ENCODE measurements around the gene KRT32.

KRT32 gene

GRCh38 chr17:41494524-41494923, 27.3 kb upstream of the KRT32 start:
- no peak for TF ChIP-seq GLIS3 (CRISPR knock-in tag; IDR thresholded peaks at IDR 0.05)
- no peak for TF ChIP-seq ZNF565 (CRISPR knock-in tag; conservative IDR thresholded peaks at IDR 0.05; ENCODE audit: low read depth)
- no peak for TF ChIP-seq CSDC2 (CRISPR knock-in tag; IDR thresholded peaks at IDR 0.05)
- TF ChIP-seq OSR1 (CRISPR knock-in tag; IDR thresholded peaks at IDR 0.05), result no peak
- TF ChIP-seq ESRRG (CRISPR knock-in tag; IDR thresholded peaks at IDR 0.05), result no peak
- TF ChIP-seq ISL1 (CRISPR knock-in tag; IDR thresholded peaks at IDR 0.05), result no peak
- no peak for TF ChIP-seq TCF4 (CRISPR knock-in tag; IDR thresholded peaks at IDR 0.05; ENCODE audit: borderline replicate concordance)
- no peak for ATAC-seq

GRCh38 chr17:41492771-41493170, 25.6 kb upstream of the KRT32 start:
- no peak for ATAC-seq
- TF ChIP-seq TSHZ2 (CRISPR knock-in tag; IDR thresholded peaks at IDR 0.05), result no peak
- TF ChIP-seq ZFP3 (CRISPR knock-in tag; IDR thresholded peaks at IDR 0.05), result no peak
- TF ChIP-seq BACH2 (CRISPR knock-in tag; IDR thresholded peaks at IDR 0.05; ENCODE audit: borderline replicate concordance), result no peak
- TF ChIP-seq ZNF565 (CRISPR knock-in tag; conservative IDR thresholded peaks at IDR 0.05; ENCODE audit: low read depth), result no peak
- TF ChIP-seq ARNTL (CRISPR knock-in tag; IDR thresholded peaks at IDR 0.05; ENCODE audit: borderline replicate concordance, low read depth), result no peak
- no peak for TF ChIP-seq TOX (CRISPR knock-in tag; IDR thresholded peaks at IDR 0.05; ENCODE audit: borderline replicate concordance)
- TF ChIP-seq SNAI2 (CRISPR knock-in tag; IDR thresholded peaks at IDR 0.05), result no peak
- TF ChIP-seq ESRRG (CRISPR knock-in tag; IDR thresholded peaks at IDR 0.05), result no peak
- TF ChIP-seq ISL1 (CRISPR knock-in tag; IDR thresholded peaks at IDR 0.05), result no peak
- TF ChIP-seq ZFP30 (CRISPR knock-in tag; IDR thresholded peaks at IDR 0.05), result no peak
- TF ChIP-seq PPARA (CRISPR knock-in tag; IDR thresholded peaks at IDR 0.05; ENCODE audit: borderline replicate concordance), result no peak

GRCh38 chr17:41492351-41492750, 25.2 kb upstream of the KRT32 start:
- ATAC-seq, result no peak
- no peak for TF ChIP-seq CSDC2 (CRISPR knock-in tag; IDR thresholded peaks at IDR 0.05)
- no peak for TF ChIP-seq POU6F1 (CRISPR knock-in tag; IDR thresholded peaks at IDR 0.05; ENCODE audit: borderline replicate concordance, low read depth)
- TF ChIP-seq ZNF70 (CRISPR knock-in tag; IDR thresholded peaks at IDR 0.05), result no peak
- TF ChIP-seq PATZ1 (CRISPR knock-in tag; IDR thresholded peaks at IDR 0.05; ENCODE audit: borderline replicate concordance), result no peak
- TF ChIP-seq ZNF8 (CRISPR knock-in tag; IDR thresholded peaks at IDR 0.05), result no peak
- TF ChIP-seq CSRNP3 (CRISPR knock-in tag; IDR thresholded peaks at IDR 0.05), result no peak
- no peak for TF ChIP-seq BACH2 (CRISPR knock-in tag; IDR thresholded peaks at IDR 0.05; ENCODE audit: borderline replicate concordance)
- no peak for TF ChIP-seq OSR1 (CRISPR knock-in tag; IDR thresholded peaks at IDR 0.05)
- no peak for TF ChIP-seq ISL1 (CRISPR knock-in tag; IDR thresholded peaks at IDR 0.05)
- no peak for TF ChIP-seq TOX (CRISPR knock-in tag; IDR thresholded peaks at IDR 0.05; ENCODE audit: borderline replicate concordance)

GRCh38 chr17:41491476-41491875, 24.3 kb upstream of the KRT32 start:
- TF ChIP-seq TOX (CRISPR knock-in tag; IDR thresholded peaks at IDR 0.05; ENCODE audit: borderline replicate concordance) (no peak), SNAI2 (CRISPR knock-in tag; IDR thresholded peaks at IDR 0.05) (no peak), ZFP3 (CRISPR knock-in tag; IDR thresholded peaks at IDR 0.05) (no peak), ESRRG (CRISPR knock-in tag; IDR thresholded peaks at IDR 0.05) (no peak), ISL1 (CRISPR knock-in tag; IDR thresholded peaks at IDR 0.05) (no peak), CSRNP3 (CRISPR knock-in tag; IDR thresholded peaks at IDR 0.05) (no peak), OSR1 (CRISPR knock-in tag; IDR thresholded peaks at IDR 0.05) (no peak), POU6F1 (CRISPR knock-in tag; IDR thresholded peaks at IDR 0.05; ENCODE audit: borderline replicate concordance, low read depth) (no peak), PATZ1 (CRISPR knock-in tag; IDR thresholded peaks at IDR 0.05; ENCODE audit: borderline replicate concordance) (no peak), ZNF8 (CRISPR knock-in tag; IDR thresholded peaks at IDR 0.05) (no peak), RARB (CRISPR knock-in tag; IDR thresholded peaks at IDR 0.05) (no peak), PPARA (CRISPR knock-in tag; IDR thresholded peaks at IDR 0.05; ENCODE audit: borderline replicate concordance) (no peak), ZC3H10 (CRISPR knock-in tag; IDR thresholded peaks at IDR 0.05) (no peak), TCF4 (CRISPR knock-in tag; IDR thresholded peaks at IDR 0.05; ENCODE audit: borderline replicate concordance) (no peak)

More at GRCh38 chr17:41491476-41491875, 24.3 kb upstream of the KRT32 start:
- no peak for ATAC-seq

Measured in SK-N-SH treated with all-trans-retinoic acid at 6 μM for 48 hours (cell line).